Lower leg skin (tissue), 3 donors: Measurements from ENCODE around the gene RIMS4.

ENCODE experiments used
- POLR2A ChIP-seq, 2 donors: fragments of 450-650 bp; IDR thresholded peaks; one replicate each; pipeline ENCODE4 v1.6.1; 2016 to 2017; ENCODE audit warnings: antibody characterized with exemption in 2 of 2, mild to moderate bottlenecking in 1 of 2, moderate library complexity in 1 of 2
- TF ChIP-seq, protein P1 (sequence below), 3 donors: fragments of 450-650 bp; IDR thresholded peaks; one replicate each; pipeline ENCODE4 v1.5.1; 2016; ENCODE audit warnings: antibody characterized with exemption in 3 of 3, mild to moderate bottlenecking in 3 of 3, moderate library complexity in 2 of 3

DNA sequence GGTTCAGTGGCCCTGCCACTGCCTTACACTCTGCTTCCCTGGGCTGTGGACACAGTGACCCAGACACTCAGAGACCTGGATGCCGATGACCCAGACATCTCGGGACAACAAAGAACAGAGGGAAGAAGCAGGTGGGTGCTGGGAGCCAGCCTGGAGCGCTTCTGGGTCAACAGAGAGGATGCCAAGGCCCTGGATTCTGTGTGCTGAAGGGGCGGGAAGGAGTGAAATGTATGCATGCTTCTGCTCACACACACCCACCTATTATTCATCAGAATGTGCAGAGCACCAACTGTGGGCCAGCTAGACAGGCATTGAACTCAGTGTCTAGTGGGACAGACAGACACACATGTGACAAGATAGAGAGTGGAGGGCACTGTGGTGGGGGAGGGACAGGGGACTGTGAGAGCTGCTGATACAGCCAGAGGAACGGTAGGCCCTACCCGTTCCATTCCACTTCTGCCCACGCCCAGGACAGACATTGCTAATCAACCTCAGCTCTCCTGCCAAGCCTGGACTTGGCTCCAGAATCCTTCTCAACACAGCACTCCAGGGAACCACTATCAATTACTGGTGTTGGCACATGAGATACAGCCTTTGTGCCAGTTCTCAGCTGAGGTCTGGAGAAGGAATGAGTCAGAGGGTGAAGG is 44.5 kb downstream of the RIMS4 start:
- TF ChIP-seq, protein P1, sequence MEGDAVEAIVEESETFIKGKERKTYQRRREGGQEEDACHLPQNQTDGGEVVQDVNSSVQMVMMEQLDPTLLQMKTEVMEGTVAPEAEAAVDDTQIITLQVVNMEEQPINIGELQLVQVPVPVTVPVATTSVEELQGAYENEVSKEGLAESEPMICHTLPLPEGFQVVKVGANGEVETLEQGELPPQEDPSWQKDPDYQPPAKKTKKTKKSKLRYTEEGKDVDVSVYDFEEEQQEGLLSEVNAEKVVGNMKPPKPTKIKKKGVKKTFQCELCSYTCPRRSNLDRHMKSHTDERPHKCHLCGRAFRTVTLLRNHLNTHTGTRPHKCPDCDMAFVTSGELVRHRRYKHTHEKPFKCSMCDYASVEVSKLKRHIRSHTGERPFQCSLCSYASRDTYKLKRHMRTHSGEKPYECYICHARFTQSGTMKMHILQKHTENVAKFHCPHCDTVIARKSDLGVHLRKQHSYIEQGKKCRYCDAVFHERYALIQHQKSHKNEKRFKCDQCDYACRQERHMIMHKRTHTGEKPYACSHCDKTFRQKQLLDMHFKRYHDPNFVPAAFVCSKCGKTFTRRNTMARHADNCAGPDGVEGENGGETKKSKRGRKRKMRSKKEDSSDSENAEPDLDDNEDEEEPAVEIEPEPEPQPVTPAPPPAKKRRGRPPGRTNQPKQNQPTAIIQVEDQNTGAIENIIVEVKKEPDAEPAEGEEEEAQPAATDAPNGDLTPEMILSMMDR (IDR thresholded peaks at IDR 0.05): no peak
- TF ChIP-seq POLR2A (IDR thresholded peaks at IDR 0.05): no peak
